ENCODE measurements around the gene STPG1.

STPG1 gene

GRCh38 chr1:24347159-24347934, 66.2 kb downstream of the STPG1 start:
- Mint-ChIP-seq H3K4me1 (peaks cover 65% of the 10 kb centered on the region), H3K27ac (no peak overlapping the region), H3K4me3 (no peak overlapping the region), H3K36me3 (ENCODE audit: low read depth) (no peaks in the 10 kb centered on the region), H3K9me3 (no peaks in the 10 kb centered on the region), H3K27me3 (ENCODE audit: low read depth, poor library complexity) (peaks cover 12% of the 10 kb centered on the region)
- TF ChIP-seq, protein P1, sequence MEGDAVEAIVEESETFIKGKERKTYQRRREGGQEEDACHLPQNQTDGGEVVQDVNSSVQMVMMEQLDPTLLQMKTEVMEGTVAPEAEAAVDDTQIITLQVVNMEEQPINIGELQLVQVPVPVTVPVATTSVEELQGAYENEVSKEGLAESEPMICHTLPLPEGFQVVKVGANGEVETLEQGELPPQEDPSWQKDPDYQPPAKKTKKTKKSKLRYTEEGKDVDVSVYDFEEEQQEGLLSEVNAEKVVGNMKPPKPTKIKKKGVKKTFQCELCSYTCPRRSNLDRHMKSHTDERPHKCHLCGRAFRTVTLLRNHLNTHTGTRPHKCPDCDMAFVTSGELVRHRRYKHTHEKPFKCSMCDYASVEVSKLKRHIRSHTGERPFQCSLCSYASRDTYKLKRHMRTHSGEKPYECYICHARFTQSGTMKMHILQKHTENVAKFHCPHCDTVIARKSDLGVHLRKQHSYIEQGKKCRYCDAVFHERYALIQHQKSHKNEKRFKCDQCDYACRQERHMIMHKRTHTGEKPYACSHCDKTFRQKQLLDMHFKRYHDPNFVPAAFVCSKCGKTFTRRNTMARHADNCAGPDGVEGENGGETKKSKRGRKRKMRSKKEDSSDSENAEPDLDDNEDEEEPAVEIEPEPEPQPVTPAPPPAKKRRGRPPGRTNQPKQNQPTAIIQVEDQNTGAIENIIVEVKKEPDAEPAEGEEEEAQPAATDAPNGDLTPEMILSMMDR (IDR thresholded peaks at IDR 0.05) = no peak
- no peak for DNase-seq

DNA sequence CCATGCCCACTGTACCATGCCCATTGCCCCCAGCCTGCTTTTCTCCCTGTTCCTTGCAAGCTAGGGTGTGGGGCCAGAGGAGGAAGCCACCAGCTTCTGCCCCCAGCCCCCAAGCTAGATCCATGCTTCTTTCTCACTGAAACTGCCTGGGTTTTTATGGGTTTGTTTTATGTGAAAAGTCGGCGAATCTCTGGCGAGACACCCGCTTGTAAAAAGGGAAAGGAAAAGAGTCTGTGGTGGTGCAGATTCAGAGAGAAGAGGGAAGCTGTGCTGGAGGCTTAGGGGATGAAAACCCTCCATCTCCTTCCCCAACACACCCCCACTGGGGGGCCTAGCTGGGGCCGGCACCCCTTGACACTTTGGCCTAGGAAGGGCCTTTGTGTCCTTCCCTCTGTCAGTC, 68.2 kb downstream of the STPG1 start:
- Mint-ChIP-seq H3K27ac (no peak overlapping the region), H3K4me3 (no peak overlapping the region), H3K27me3 (ENCODE audit: low read depth, poor library complexity) (peaks cover 6% of the 10 kb centered on the region), H3K36me3 (ENCODE audit: low read depth) (no peaks in the 10 kb centered on the region), H3K9me3 (no peaks in the 10 kb centered on the region), H3K4me1 (peaks cover 71% of the 10 kb centered on the region)
- no peak for DNase-seq
- TF ChIP-seq, protein P1 (IDR thresholded peaks at IDR 0.05) = no peak

DNA sequence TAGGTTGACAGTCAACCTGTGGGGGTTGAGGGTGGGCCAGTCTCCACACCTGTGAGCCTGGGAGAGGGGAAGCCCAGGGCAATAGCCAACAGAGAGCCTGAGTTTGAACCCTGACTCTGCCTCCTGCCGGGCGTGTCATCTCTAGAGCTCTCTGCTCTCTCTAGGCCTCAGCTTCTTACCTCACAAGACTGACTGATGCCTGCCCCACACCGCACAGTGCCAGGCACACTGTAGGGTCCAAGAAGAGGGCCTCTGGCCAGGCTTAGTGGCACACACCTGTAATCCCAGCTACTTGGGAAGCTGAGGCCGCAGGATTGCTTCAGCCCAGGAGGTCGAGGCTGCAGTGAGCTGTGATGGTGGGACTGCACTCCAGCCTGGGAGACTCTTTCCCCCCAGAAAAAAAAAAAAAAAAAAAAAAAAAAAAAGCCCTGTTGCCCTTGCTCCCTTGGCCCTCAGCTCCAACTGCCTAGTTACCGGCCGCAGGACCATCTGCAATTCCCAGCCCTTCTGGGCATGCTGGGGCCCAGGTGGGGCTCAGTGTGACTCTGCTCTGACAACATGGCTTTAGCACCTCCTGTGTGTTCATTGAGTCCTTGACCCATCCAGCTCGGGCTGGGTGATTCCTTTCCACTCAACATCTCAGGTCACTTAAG, 69.4 kb downstream of the STPG1 start:
- H3K9me3 Mint-ChIP-seq = no peaks in the 10 kb centered on the region
- TF ChIP-seq, protein P1 (IDR thresholded peaks at IDR 0.05) = no peak
- H3K4me1 Mint-ChIP-seq = peaks cover 76% of the 10 kb centered on the region
- DNase-seq = no peak
- no peaks in the 10 kb centered on the region for H3K36me3 Mint-ChIP-seq (ENCODE audit: low read depth)
- no peak overlapping the region for H3K4me3 Mint-ChIP-seq
- H3K27me3 Mint-ChIP-seq (ENCODE audit: low read depth, poor library complexity) = peaks cover 10% of the 10 kb centered on the region
- H3K27ac Mint-ChIP-seq = no peak overlapping the region

DNA sequence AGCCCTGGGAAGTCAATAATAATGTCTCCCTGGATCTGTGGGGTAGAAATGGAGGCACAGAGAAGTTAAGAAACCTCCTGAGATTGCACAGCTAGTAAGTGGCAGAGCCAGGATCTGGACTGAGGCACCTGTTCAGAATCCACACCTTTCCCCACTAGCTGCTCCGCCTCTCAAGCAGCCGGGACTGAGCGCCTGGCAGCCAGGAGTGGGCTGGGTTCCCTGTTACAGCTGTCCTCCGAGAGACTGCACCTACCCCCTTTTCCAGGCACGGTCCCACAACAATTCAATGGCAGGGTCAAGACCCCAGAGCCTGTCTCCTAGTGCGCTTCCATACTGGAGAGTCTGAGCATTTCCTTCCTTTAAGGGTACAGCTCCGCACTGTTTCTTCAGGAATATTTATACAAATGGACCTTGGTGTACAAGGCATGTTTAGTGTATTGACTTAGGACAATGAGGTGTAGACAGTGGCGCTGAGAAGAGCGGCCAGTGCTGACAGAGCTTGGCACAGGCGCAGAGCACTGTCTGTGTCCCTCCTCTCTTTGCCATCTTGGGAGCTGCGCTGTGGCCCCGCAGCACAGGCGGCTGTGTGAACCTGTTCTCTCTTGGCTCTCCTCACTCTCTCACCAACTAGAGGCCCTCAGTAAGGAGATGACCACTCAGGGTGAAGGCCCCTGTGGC, 70.0 kb downstream of the STPG1 start:
- peaks cover 76% of the 10 kb centered on the region for H3K4me1 Mint-ChIP-seq
- H3K9me3 Mint-ChIP-seq = no peaks in the 10 kb centered on the region
- H3K27me3 Mint-ChIP-seq (ENCODE audit: low read depth, poor library complexity) = peaks cover 10% of the 10 kb centered on the region
- TF ChIP-seq, protein P1 (IDR thresholded peaks at IDR 0.05) = no peak
- H3K27ac Mint-ChIP-seq = no peak overlapping the region
- DNase-seq = no peak
- H3K4me3 Mint-ChIP-seq = no peak overlapping the region
- H3K36me3 Mint-ChIP-seq (ENCODE audit: low read depth) = no peaks in the 10 kb centered on the region

GRCh38 chr1:24341260-24341659, 72.3 kb downstream of the STPG1 start:
- no peak overlapping the region for H3K27ac Mint-ChIP-seq
- TF ChIP-seq, protein P1 (IDR thresholded peaks at IDR 0.05) = no peak
- H3K9me3 Mint-ChIP-seq = no peaks in the 10 kb centered on the region
- H3K36me3 Mint-ChIP-seq (ENCODE audit: low read depth) = no peaks in the 10 kb centered on the region
- H3K4me1 Mint-ChIP-seq = peaks cover 76% of the 10 kb centered on the region
- H3K27me3 Mint-ChIP-seq (ENCODE audit: low read depth, poor library complexity) = peaks cover 7% of the 10 kb centered on the region
- DNase-seq = no peak
- H3K4me3 Mint-ChIP-seq = no peak overlapping the region
